ENCODE data around the gene ROCK2.
"Not testable (repeated sequence)": the region's sequence is repeated elsewhere in the genome, so short reads cannot be mapped to it uniquely, and the experiment has no call there.

Gene ROCK2

GRCh38 chr2:11305958-11306357 is 38.5 kb downstream of the ROCK2 start:
- no peak for DNase-seq

- DNase-seq, result no peak
Observed at GRCh38 chr2:11305338-11305737, 39.1 kb downstream of the ROCK2 start.

GRCh38 chr2:11304476-11304875 is 40.0 kb downstream of the ROCK2 start:
- DNase-seq, result no peak

- no peak for DNase-seq
Observed at GRCh38 chr2:11303290-11304013, 41.0 kb downstream of the ROCK2 start.

GRCh38 chr2:11299439-11299838 is 45.0 kb downstream of the ROCK2 start:
- DNase-seq, result no peak

- DNase-seq, result no peak
Observed at GRCh38 chr2:11298592-11298991, 45.8 kb downstream of the ROCK2 start.

- DNase-seq, result no peak
Observed at GRCh38 chr2:11296401-11296800, 48.0 kb downstream of the ROCK2 start.

GRCh38 chr2:11292464-11293255 is 51.8 kb downstream of the ROCK2 start:
- DNase-seq, result no peak

- DNase-seq, result no peak
Observed at GRCh38 chr2:11290713-11291112, 53.7 kb downstream of the ROCK2 start.

GRCh38 chr2:11290211-11290610 is 54.2 kb downstream of the ROCK2 start:
- no peak for DNase-seq

GRCh38 chr2:11288431-11288830 is 56.0 kb downstream of the ROCK2 start:
- no peak for DNase-seq

GRCh38 chr2:11286749-11287148 is 57.7 kb downstream of the ROCK2 start:
- DNase-seq, result no peak

- no peak for DNase-seq
Observed at GRCh38 chr2:11286323-11286722, 58.1 kb downstream of the ROCK2 start.

GRCh38 chr2:11285499-11285898 is 58.9 kb downstream of the ROCK2 start:
- no peak for DNase-seq

- no peak for DNase-seq
Observed at GRCh38 chr2:11281186-11281585, 63.2 kb downstream of the ROCK2 start.

- no peak for DNase-seq
Observed at GRCh38 chr2:11280713-11281112, 63.7 kb downstream of the ROCK2 start.

GRCh38 chr2:11279398-11279797 is 65.0 kb downstream of the ROCK2 start:
- DNase-seq, result no peak

GRCh38 chr2:11278219-11278618 is 66.2 kb downstream of the ROCK2 start:
- DNase-seq, result no peak

- no peak for DNase-seq
Observed at GRCh38 chr2:11275910-11276309, 68.5 kb downstream of the ROCK2 start.

GRCh38 chr2:11270891-11271290 is 73.5 kb downstream of the ROCK2 start:
- DNase-seq, result no peak

- DNase-seq, result no peak
Observed at GRCh38 chr2:11267931-11268330, 76.5 kb downstream of the ROCK2 start.

GRCh38 chr2:11264818-11265217 is 79.6 kb downstream of the ROCK2 start:
- DNase-seq, result no peak

- DNase-seq, result no peak
Observed at GRCh38 chr2:11264007-11264406, 80.4 kb downstream of the ROCK2 start.

- no peak for DNase-seq
Observed at GRCh38 chr2:11263177-11263576, 81.3 kb downstream of the ROCK2 start.

- not testable (repeated sequence) for DNase-seq
Observed at GRCh38 chr2:11262438-11262837, 82.0 kb downstream of the ROCK2 start.
